GM23338 (cell line): ENCODE measurements around the gene TNFRSF1A.

Source experiments
- EZH2 ChIP-seq: fragments of 200-600 bp; sonication (generic); IDR thresholded peaks from one replicate; pipeline ENCODE4 v1.8.0; 2017; ENCODE audit warnings: antibody characterized with exemption, mild to moderate bottlenecking, low read depth; ENCODE audit not compliant: unreplicated experiment
- EZH2phosphoT487 ChIP-seq: fragments of 200-600 bp; sonication (generic); IDR thresholded peaks from one replicate; pipeline ENCODE4 v1.8.1; 2018; ENCODE audit warnings: antibody characterized with exemption; ENCODE audit not compliant: unreplicated experiment
- JUNB ChIP-seq: IDR thresholded peaks from one replicate; pipeline ENCODE4 v1.6.1; 2016; ENCODE audit warnings: antibody characterized with exemption; ENCODE audit not compliant: unreplicated experiment
- POLR2AphosphoS5 ChIP-seq: IDR thresholded peaks from 2 replicates; pipeline ENCODE4 v1.6.1; 2016; ENCODE audit warnings: antibody characterized with exemption, low read depth
- ZNF331 ChIP-seq: fragments of 250-450 bp; sonication (Bioruptor Pico); IDR thresholded peaks from 2 replicates; pipeline ENCODE4 v1.5.0; 2020; ENCODE audit warnings: low read depth, mild to moderate bottlenecking, moderate library complexity
- TF ChIP-seq, protein P1 (sequence below), 2 experiments: fragments of 200-600 bp in 1 of 2; sonication (generic) in 1 of 2; conservative IDR thresholded peaks; 2 replicates each; pipeline versions ENCODE4 v1.5.1 to v1.6.1; 2016 to 2017; ENCODE audit warnings: antibody characterized with exemption in 2 of 2, low read depth in 2 of 2, mild to moderate bottlenecking in 2 of 2, moderate library complexity in 1 of 2
- TF ChIP-seq, protein P2 (sequence below): IDR thresholded peaks from one replicate; pipeline ENCODE4 v1.6.1; 2018; ENCODE audit warnings: antibody characterized with exemption; ENCODE audit not compliant: unreplicated experiment
- TF ChIP-seq, protein P3 (sequence below): IDR thresholded peaks from 2 replicates; pipeline ENCODE4 v1.6.1; 2016; ENCODE audit warnings: antibody characterized with exemption

DNA sequence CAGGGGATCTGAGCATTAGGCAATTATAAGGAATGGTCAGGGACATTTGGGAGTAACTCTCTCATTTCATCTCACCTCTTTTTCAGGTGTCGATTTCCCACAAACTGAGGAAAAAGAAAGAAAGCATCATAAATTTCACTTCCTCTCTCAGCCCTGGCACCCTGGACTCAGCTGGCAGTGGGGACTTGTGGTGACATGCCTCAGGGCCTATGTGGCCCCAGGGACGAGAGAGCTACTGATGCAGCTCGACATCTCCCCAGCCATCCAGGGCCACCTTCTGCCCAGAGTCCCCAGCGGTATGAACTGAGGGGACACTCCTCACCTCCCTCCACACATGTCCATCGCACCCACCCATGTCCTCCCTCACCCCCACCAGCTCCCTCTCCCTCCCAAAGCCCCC lies 11.7 kb downstream of the TNFRSF1A start:
- TF ChIP-seq, protein P1, sequence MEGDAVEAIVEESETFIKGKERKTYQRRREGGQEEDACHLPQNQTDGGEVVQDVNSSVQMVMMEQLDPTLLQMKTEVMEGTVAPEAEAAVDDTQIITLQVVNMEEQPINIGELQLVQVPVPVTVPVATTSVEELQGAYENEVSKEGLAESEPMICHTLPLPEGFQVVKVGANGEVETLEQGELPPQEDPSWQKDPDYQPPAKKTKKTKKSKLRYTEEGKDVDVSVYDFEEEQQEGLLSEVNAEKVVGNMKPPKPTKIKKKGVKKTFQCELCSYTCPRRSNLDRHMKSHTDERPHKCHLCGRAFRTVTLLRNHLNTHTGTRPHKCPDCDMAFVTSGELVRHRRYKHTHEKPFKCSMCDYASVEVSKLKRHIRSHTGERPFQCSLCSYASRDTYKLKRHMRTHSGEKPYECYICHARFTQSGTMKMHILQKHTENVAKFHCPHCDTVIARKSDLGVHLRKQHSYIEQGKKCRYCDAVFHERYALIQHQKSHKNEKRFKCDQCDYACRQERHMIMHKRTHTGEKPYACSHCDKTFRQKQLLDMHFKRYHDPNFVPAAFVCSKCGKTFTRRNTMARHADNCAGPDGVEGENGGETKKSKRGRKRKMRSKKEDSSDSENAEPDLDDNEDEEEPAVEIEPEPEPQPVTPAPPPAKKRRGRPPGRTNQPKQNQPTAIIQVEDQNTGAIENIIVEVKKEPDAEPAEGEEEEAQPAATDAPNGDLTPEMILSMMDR (conservative IDR thresholded peaks at IDR 0.05; ENCODE audit: low read depth in 2 of 2), result no peak
- TF ChIP-seq EZH2 (no peak), JUNB (no peak), EZH2phosphoT487 (no peak), POLR2AphosphoS5 (no peak), ZNF331 (no peak)
- TF ChIP-seq, protein P2, sequence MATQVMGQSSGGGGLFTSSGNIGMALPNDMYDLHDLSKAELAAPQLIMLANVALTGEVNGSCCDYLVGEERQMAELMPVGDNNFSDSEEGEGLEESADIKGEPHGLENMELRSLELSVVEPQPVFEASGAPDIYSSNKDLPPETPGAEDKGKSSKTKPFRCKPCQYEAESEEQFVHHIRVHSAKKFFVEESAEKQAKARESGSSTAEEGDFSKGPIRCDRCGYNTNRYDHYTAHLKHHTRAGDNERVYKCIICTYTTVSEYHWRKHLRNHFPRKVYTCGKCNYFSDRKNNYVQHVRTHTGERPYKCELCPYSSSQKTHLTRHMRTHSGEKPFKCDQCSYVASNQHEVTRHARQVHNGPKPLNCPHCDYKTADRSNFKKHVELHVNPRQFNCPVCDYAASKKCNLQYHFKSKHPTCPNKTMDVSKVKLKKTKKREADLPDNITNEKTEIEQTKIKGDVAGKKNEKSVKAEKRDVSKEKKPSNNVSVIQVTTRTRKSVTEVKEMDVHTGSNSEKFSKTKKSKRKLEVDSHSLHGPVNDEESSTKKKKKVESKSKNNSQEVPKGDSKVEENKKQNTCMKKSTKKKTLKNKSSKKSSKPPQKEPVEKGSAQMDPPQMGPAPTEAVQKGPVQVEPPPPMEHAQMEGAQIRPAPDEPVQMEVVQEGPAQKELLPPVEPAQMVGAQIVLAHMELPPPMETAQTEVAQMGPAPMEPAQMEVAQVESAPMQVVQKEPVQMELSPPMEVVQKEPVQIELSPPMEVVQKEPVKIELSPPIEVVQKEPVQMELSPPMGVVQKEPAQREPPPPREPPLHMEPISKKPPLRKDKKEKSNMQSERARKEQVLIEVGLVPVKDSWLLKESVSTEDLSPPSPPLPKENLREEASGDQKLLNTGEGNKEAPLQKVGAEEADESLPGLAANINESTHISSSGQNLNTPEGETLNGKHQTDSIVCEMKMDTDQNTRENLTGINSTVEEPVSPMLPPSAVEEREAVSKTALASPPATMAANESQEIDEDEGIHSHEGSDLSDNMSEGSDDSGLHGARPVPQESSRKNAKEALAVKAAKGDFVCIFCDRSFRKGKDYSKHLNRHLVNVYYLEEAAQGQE, result no peak
- TF ChIP-seq, protein P3, sequence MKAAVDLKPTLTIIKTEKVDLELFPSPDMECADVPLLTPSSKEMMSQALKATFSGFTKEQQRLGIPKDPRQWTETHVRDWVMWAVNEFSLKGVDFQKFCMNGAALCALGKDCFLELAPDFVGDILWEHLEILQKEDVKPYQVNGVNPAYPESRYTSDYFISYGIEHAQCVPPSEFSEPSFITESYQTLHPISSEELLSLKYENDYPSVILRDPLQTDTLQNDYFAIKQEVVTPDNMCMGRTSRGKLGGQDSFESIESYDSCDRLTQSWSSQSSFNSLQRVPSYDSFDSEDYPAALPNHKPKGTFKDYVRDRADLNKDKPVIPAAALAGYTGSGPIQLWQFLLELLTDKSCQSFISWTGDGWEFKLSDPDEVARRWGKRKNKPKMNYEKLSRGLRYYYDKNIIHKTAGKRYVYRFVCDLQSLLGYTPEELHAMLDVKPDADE, result no peak
